ENCODE results near the gene MRM1.

Gene MRM1, protein sequence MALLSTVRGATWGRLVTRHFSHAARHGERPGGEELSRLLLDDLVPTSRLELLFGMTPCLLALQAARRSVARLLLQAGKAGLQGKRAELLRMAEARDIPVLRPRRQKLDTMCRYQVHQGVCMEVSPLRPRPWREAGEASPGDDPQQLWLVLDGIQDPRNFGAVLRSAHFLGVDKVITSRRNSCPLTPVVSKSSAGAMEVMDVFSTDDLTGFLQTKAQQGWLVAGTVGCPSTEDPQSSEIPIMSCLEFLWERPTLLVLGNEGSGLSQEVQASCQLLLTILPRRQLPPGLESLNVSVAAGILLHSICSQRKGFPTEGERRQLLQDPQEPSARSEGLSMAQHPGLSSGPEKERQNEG

DNA sequence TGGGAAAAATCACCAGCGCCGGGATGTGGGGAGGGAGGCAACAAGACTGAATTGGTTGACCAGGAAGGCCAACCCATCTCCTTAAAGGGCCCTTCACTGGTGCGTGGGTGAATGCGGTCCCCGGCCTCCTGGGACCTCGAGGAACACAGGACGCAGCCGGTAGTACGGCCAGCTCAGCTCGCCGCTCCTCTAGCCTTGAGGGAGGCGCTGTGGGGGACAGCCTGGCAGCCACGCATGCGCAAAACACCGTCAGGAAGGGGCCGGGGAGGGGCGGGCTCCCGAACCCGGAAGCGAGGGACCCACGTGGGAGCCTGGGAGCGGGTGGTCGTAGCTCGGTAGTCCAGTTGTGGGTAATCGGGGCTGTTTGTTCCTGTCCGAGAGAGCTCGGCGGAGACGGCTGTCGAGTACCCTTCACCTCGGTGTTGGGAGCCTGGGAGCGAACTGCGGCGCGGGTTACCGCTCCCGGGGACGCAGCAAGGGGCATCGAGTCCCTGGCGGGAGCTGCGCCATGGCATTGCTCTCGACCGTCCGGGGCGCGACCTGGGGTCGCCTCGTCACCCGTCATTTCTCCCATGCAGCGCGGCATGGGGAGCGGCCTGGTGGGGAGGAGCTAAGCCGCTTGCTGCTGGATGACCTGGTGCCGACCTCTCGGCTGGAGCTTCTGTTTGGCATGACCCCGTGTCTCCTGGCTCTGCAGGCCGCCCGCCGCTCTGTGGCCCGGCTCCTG is at the start of gene MRM1:
TSS of gene MRM1 (plus strand) at position 281 of the 727 bp plus-strand sequence. CDS start at position 509, 228 bp downstream.
- TF ChIP-seq, protein P1, sequence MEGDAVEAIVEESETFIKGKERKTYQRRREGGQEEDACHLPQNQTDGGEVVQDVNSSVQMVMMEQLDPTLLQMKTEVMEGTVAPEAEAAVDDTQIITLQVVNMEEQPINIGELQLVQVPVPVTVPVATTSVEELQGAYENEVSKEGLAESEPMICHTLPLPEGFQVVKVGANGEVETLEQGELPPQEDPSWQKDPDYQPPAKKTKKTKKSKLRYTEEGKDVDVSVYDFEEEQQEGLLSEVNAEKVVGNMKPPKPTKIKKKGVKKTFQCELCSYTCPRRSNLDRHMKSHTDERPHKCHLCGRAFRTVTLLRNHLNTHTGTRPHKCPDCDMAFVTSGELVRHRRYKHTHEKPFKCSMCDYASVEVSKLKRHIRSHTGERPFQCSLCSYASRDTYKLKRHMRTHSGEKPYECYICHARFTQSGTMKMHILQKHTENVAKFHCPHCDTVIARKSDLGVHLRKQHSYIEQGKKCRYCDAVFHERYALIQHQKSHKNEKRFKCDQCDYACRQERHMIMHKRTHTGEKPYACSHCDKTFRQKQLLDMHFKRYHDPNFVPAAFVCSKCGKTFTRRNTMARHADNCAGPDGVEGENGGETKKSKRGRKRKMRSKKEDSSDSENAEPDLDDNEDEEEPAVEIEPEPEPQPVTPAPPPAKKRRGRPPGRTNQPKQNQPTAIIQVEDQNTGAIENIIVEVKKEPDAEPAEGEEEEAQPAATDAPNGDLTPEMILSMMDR (IDR thresholded peaks at IDR 0.05; ENCODE audit: low read depth, low read length, missing control alignments), result no peak
- peak; percentile 87 for DNase-seq (ENCODE audit: extremely low read depth, low read depth)
- peak within 1 kb of the TSS; percentile 88 for H3K4me3 ChIP-seq (replicated peaks; ENCODE audit: low read depth, low read length)

DNA sequence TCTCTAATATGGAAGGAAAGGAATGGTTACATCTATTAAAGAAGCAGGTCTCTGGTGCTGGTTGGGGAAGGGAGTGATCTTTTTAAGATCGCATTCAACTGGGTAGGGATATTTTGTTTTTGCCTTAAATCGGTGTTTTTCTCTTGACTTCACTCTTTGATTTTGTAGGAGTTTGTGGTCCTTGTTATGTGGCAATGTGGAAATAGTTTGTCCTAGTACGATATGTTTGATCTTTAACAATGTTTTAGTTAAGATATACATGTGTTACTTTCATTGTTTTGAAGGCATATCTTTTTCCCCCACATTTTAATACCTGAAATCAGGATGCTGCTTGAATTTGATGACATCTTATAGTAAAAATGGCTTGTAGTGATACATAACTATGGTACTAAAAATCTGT is 47.9 kb upstream of the MRM1 start:
- H3K4me3 ChIP-seq (replicated peaks; ENCODE audit: low read depth, low read length), result no peak overlapping the region
- no peak for DNase-seq (ENCODE audit: extremely low read depth, low read depth)
- TF ChIP-seq, protein P1 (IDR thresholded peaks at IDR 0.05; ENCODE audit: low read depth, low read length, missing control alignments), result no peak

DNA sequence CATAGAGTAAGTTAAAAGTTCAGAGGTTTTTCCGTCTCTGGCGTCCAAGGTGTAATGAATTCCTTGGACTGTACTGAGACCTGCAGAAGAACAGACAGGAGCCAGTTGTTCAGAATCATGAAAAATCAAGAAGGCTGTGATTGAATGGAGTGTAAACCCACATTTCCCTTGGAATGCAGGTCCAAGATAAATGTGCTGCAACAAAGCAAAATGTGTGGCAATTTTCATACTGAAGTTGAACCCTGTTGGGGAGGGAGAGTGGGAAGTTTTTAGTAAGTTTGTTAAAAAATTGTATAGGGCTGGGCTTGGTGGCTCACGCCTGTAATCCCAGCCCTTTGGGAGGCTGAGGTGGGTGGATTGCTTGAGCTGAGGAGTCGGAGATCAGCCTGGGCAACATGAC is 35.3 kb upstream of the MRM1 start:
- no peak overlapping the region for H3K4me3 ChIP-seq (replicated peaks; ENCODE audit: low read depth, low read length)
- DNase-seq (ENCODE audit: extremely low read depth, low read depth), result no peak
- TF ChIP-seq, protein P1 (IDR thresholded peaks at IDR 0.05; ENCODE audit: low read depth, low read length, missing control alignments), result no peak

DNA sequence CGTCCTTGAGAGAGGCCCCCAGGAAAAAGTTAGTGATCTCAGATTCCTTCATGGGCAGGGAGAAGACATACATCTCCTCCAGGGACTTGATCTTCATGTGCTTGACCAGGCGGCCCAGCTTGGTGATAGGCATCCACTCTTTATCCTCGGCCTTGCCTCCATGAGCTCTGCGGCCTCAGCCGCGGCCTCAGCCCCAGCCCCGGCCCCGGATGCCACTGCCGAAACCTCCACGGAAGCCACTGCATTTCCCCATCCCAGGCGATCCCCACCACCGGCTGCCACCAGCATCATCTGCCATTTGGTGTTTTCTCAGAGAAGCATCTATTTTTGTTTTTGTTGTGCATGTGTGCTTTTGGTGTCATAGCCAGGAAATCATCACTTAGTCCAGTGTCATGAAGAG is 26.4 kb upstream of the MRM1 start:
- TF ChIP-seq, protein P1 (IDR thresholded peaks at IDR 0.05; ENCODE audit: low read depth, low read length, missing control alignments), result no peak
- H3K4me3 ChIP-seq (replicated peaks; ENCODE audit: low read depth, low read length), result no peak overlapping the region

DNA sequence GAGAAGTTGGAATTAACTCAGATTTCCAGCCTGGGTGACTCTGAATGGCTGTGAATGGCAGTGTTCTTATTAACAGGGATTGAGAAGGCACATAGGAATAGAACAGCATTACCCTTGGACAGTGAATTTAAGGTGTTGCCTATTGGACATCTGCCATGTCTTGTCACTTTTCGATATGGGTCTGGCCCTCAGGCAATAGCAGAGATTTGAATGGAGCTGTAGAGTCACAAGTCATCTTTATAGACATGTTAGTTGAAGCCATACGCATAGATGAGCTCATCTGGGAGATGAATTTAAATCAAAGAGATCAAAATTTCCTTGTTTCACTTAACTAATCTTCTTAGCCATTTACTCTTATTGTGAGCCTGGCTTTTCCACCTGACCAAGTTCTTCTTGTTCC is 24.6 kb upstream of the MRM1 start:
- H3K4me3 ChIP-seq (replicated peaks; ENCODE audit: low read depth, low read length), result no peak overlapping the region
- DNase-seq (ENCODE audit: extremely low read depth, low read depth), result no peak
- TF ChIP-seq, protein P1 (IDR thresholded peaks at IDR 0.05; ENCODE audit: low read depth, low read length, missing control alignments), result no peak

More for the DNA sequence above, 26.4 kb upstream of the MRM1 start:
- no peak for DNase-seq (ENCODE audit: extremely low read depth, low read depth)

DNA sequence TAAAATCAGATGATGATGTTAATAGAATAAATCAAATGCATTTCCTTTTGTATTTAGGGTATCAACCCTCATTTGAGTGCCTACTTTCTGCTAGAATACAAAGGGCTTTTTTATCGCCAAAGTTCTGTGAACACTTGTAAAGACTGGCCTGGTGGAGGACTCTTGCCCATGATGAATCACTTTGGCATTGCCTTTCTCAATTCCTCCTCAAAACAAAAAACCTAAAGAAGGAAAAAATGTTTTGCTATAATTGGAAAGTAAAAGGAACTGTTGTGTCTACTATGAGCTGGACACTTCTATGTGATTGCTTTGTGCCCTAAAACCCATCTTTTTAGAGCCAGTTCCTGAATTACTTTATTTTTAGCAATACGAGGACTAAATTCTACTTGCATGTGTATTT is 22.7 kb upstream of the MRM1 start:
- no peak for DNase-seq (ENCODE audit: extremely low read depth, low read depth)
- H3K4me3 ChIP-seq (replicated peaks; ENCODE audit: low read depth, low read length), result no peak overlapping the region
- TF ChIP-seq, protein P1 (IDR thresholded peaks at IDR 0.05; ENCODE audit: low read depth, low read length, missing control alignments), result no peak
